Neural progenitor cell (in vitro differentiated cells): ENCODE data around the gene DISC1. TPM values are rescaled to one million over a fixed set of nuclear protein-coding genes. Genes with fewer than 3 reads are reported as not detected.
"Not testable (repeated sequence)": the region's sequence is repeated elsewhere in the genome, so short reads cannot be mapped to it uniquely, and the experiment has no call there.

Experiments used
- DNase-seq: peaks from one replicate; pipeline ENCODE4 v3.0.0-alpha.2; 2016; ENCODE audit warnings: low spot score
- H2AFZ ChIP-seq: fragments of 200-600 bp; sonication (generic); replicated peaks from 2 replicates; pipeline ENCODE4 v1.6.1; 2016; ENCODE audit warnings: antibody characterized with exemption
- H3F3A ChIP-seq: fragments of 200-600 bp; sonication (generic); 2 replicates; pipeline ENCODE4 v1.6.1; 2016; ENCODE audit warnings: antibody characterized with exemption, low read depth
- H3K27ac ChIP-seq: fragments of 200-600 bp; sonication (generic); 2 replicates; pipeline ENCODE4 v1.5.1; 2016; ENCODE audit warnings: mild to moderate bottlenecking
- H3K27me3 ChIP-seq: fragments of 200-600 bp; sonication (generic); 2 replicates; pipeline ENCODE4 v1.6.1; 2016; ENCODE audit warnings: mild to moderate bottlenecking, moderate library complexity
- H3K36me3 ChIP-seq: fragments of 200-600 bp; sonication (generic); 2 replicates; pipeline ENCODE4 v1.5.1; 2016
- H3K4me1 ChIP-seq: fragments of 200-600 bp; sonication (generic); 2 replicates; pipeline ENCODE4 v1.6.1; 2016; ENCODE audit warnings: mixed run types
- H3K4me2 ChIP-seq: fragments of 200-600 bp; sonication (generic); 2 replicates; pipeline ENCODE4 v1.6.1; 2016
- H3K4me3 ChIP-seq: fragments of 200-600 bp; sonication (generic); 2 replicates; pipeline ENCODE4 v1.5.1; 2016
- H3K79me2 ChIP-seq: fragments of 200-600 bp; sonication (generic); 2 replicates; pipeline ENCODE4 v1.6.1; 2016; ENCODE audit warnings: low read depth
- H3K9ac ChIP-seq: fragments of 200-600 bp; sonication (generic); 2 replicates; pipeline ENCODE4 v1.6.1; 2016
- H3K9me3 ChIP-seq: fragments of 200-600 bp; sonication (generic); 2 replicates; pipeline ENCODE4 v1.5.1; 2016; ENCODE audit warnings: low read depth
- H4K20me1 ChIP-seq: fragments of 200-600 bp; sonication (generic); 2 replicates; pipeline ENCODE4 v1.6.1; 2016; ENCODE audit warnings: low read depth
- H3K27ac Mint-ChIP-seq: 3 replicates; pipeline ENCODE4 v1.8.0; 2021; ENCODE audit warnings: mixed read lengths
- H3K27me3 Mint-ChIP-seq: 2 replicates; pipeline ENCODE4 v1.8.0; 2022; ENCODE audit warnings: low read depth, mild to moderate bottlenecking, inconsistent platforms, moderate library complexity, mixed read lengths; ENCODE audit not compliant: insufficient read depth
- H3K36me3 Mint-ChIP-seq: 3 replicates; pipeline ENCODE4 v1.8.0; 2021; ENCODE audit warnings: mixed read lengths
- H3K4me1 Mint-ChIP-seq: 3 replicates; pipeline ENCODE4 v1.8.0; 2021; ENCODE audit warnings: mixed read lengths
- H3K4me3 Mint-ChIP-seq: 3 replicates; pipeline ENCODE4 v1.8.0; 2021; ENCODE audit warnings: mild to moderate bottlenecking, moderate library complexity, mixed read lengths
- H3K9me3 Mint-ChIP-seq: 3 replicates; pipeline ENCODE4 v1.8.0; 2020; ENCODE audit warnings: mixed read lengths
- CTCF ChIP-seq: fragments of 200-600 bp; sonication (generic); IDR thresholded peaks from 2 replicates; pipeline ENCODE4 v1.5.1; 2017; ENCODE audit warnings: antibody characterized with exemption, mild to moderate bottlenecking
- EZH2 ChIP-seq: fragments of 200-600 bp; sonication (generic); IDR thresholded peaks from 2 replicates; pipeline ENCODE4 v1.6.1; 2017; ENCODE audit warnings: antibody characterized with exemption, mild to moderate bottlenecking, moderate library complexity
- EZH2phosphoT487 ChIP-seq: fragments of 200-600 bp; sonication (generic); IDR thresholded peaks from 2 replicates; pipeline ENCODE4 v1.6.1; 2017; ENCODE audit warnings: antibody characterized with exemption
- total RNA-seq: library from RNA; depleted of rRNA; stranded (reverse); fragments of >200 nt; gene quantifications from 2 replicates; pipeline ENCODE4 v1.2.3, GENCODE V29; 2015; ENCODE audit warnings: low replicate concordance

The DISC1 gene
- total RNA-seq, 1 donor from 2014 or later: 1.8 TPM

GRCh38 chr1:231632119-231632518 is 5.5 kb downstream of the DISC1 start:
- peaks cover 8% of the 10 kb centered on the region for H3F3A ChIP-seq
- H4K20me1 ChIP-seq: no peaks in the 10 kb centered on the region
- H3K27ac ChIP-seq: no peak overlapping the region
- no peaks in the 10 kb centered on the region for H3K79me2 ChIP-seq
- no peaks in the 10 kb centered on the region for H3K36me3 Mint-ChIP-seq
- H3K27me3 Mint-ChIP-seq: peaks cover 11% of the 10 kb centered on the region
- no peak for TF ChIP-seq EZH2
- no peak for TF ChIP-seq CTCF
- no peak for TF ChIP-seq EZH2phosphoT487
- H3K27me3 ChIP-seq: peaks cover 18% of the 10 kb centered on the region
- peaks cover 12% of the 10 kb centered on the region for H3K4me1 Mint-ChIP-seq
- no peak overlapping the region for H3K4me3 ChIP-seq
- no peak overlapping the region for H3K27ac Mint-ChIP-seq
- no peaks in the 10 kb centered on the region for H3K4me1 ChIP-seq
- H3K9ac ChIP-seq: no peak overlapping the region
- DNase-seq: no peak
- no peaks in the 10 kb centered on the region for H3K9me3 Mint-ChIP-seq
- H3K4me2 ChIP-seq: no peak overlapping the region
- H3K9me3 ChIP-seq: no peaks in the 10 kb centered on the region
- H2AFZ ChIP-seq: no peak overlapping the region
- H3K36me3 ChIP-seq: no peaks in the 10 kb centered on the region
- H3K4me3 Mint-ChIP-seq: no peak overlapping the region

- Histone ChIP-seq H3K9ac (no peak overlapping the region), H3K79me2 (no peaks in the 10 kb centered on the region), H3K36me3 (no peaks in the 10 kb centered on the region), H3K27me3 (no peaks in the 10 kb centered on the region), H3F3A (no peaks in the 10 kb centered on the region), H2AFZ (no peak overlapping the region), H3K9me3 (no peaks in the 10 kb centered on the region), H3K4me2 (no peak overlapping the region), H3K27ac (no peak overlapping the region), H3K4me1 (no peaks in the 10 kb centered on the region), H3K4me3 (no peak overlapping the region), H4K20me1 (no peaks in the 10 kb centered on the region)
- TF ChIP-seq EZH2 (no peak), CTCF (no peak), EZH2phosphoT487 (no peak)
- Mint-ChIP-seq H3K27me3 (peaks cover 2% of the 10 kb centered on the region), H3K27ac (no peak overlapping the region), H3K4me1 (no peaks in the 10 kb centered on the region), H3K36me3 (no peaks in the 10 kb centered on the region), H3K9me3 (no peaks in the 10 kb centered on the region), H3K4me3 (no peak overlapping the region)
- no peak for DNase-seq
Measured at GRCh38 chr1:231634323-231635013, 7.9 kb downstream of the DISC1 start.

GRCh38 chr1:231636157-231636556 is 9.6 kb downstream of the DISC1 start:
- H3K36me3 Mint-ChIP-seq: peaks cover 4% of the 10 kb centered on the region
- no peaks in the 10 kb centered on the region for H3K9me3 Mint-ChIP-seq
- Histone ChIP-seq H4K20me1 (no peaks in the 10 kb centered on the region), H3K4me1 (no peaks in the 10 kb centered on the region), H3F3A (no peaks in the 10 kb centered on the region), H3K9ac (no peak overlapping the region), H3K27me3 (no peaks in the 10 kb centered on the region), H3K36me3 (no peaks in the 10 kb centered on the region), H2AFZ (no peak overlapping the region), H3K27ac (no peak overlapping the region), H3K79me2 (no peaks in the 10 kb centered on the region), H3K4me3 (no peak overlapping the region), H3K9me3 (no peaks in the 10 kb centered on the region), H3K4me2 (no peak overlapping the region)
- peaks cover 2% of the 10 kb centered on the region for H3K27me3 Mint-ChIP-seq
- DNase-seq: no peak
- TF ChIP-seq CTCF: no peak
- TF ChIP-seq EZH2phosphoT487: no peak
- TF ChIP-seq EZH2: no peak
- H3K27ac Mint-ChIP-seq: no peak overlapping the region
- H3K4me1 Mint-ChIP-seq: no peaks in the 10 kb centered on the region
- H3K4me3 Mint-ChIP-seq: no peak overlapping the region

- H3K36me3 Mint-ChIP-seq, H3K27me3 Mint-ChIP-seq: not testable (repeated sequence)
Measured at GRCh38 chr1:231636922-231637321, 10.3 kb downstream of the DISC1 start.

More at GRCh38 chr1:231636922-231637321, 10.3 kb downstream of the DISC1 start:
- H3K4me1 ChIP-seq, H3K27ac ChIP-seq, H3K27ac Mint-ChIP-seq, H3K36me3 ChIP-seq, H2AFZ ChIP-seq, H3K4me1 Mint-ChIP-seq, H3K27me3 ChIP-seq, H3K9ac ChIP-seq, DNase-seq, H3K4me3 Mint-ChIP-seq, H3K9me3 ChIP-seq, H3K9me3 Mint-ChIP-seq, H3F3A ChIP-seq, H3K79me2 ChIP-seq, H3K4me2 ChIP-seq, H4K20me1 ChIP-seq, H3K4me3 ChIP-seq: not testable (repeated sequence)
